GM12878 (cell line): ENCODE results near the gene KHNYN. TPM values are rescaled to one million over a fixed set of nuclear protein-coding genes. Genes with fewer than 3 reads are reported as not detected.

ENCODE experiments used
- ATAC-seq: fragments of 200-7000 bp; cut with Tn5 transposase; 3 replicates; pipeline ENCODE4 v1.9.1; 2020; ENCODE audit warnings: mild to moderate bottlenecking, moderate library complexity
- BruUV-seq: library from RNA; stranded (reverse); fragments of 400-500 nt; replicated peaks from 2 replicates; lab custom pipeline; 2021; lab: Mats Ljungman, UMichigan
- CTCF ChIA-PET: fragments of 300-600 bp; sonication (Branson Sonifier 250); formaldehyde crosslinking; extraction: SDS; loops from one replicate; lab custom pipeline; 2021; ENCODE audit warnings: inconsistent platforms; lab: Yijun Ruan, JAX
- POLR2A ChIA-PET: fragments of 350-600 bp; formaldehyde crosslinking; extraction: SDS; loops from one replicate; lab custom pipeline; 2021; ENCODE audit warnings: inconsistent platforms; lab: Charles Lee
- RAD21 ChIA-PET: fragments of 300-600 bp; sonication (Branson Sonifier 250); formaldehyde crosslinking; loops from one replicate; lab custom pipeline; 2023; ENCODE audit warnings: antibody characterized with exemption; ENCODE audit not compliant: unreplicated experiment; lab: Charles Lee
- SMC1A ChIA-PET: fragments of 300-600 bp; sonication (Branson Sonifier 250); formaldehyde crosslinking; loops from one replicate; lab custom pipeline; 2023; ENCODE audit not compliant: unreplicated experiment, uncharacterized antibody; lab: Charles Lee
- DNase-seq: peaks from one replicate; pipeline ENCODE4 v3.0.0-alpha.2; 2011; ENCODE audit warnings: low read depth, low spot score
- FAIRE-seq: peaks from 3 replicates; lab custom pipeline; 2011; peaks lifted over from hg19 to GRCh38; lab: Jason Lieb, UNC
- H2AFZ ChIP-seq: 2 replicates; pipeline ENCODE4 v1.6.0; 2011; ENCODE audit warnings: low read depth, low read length, control low read depth; ENCODE audit not compliant: control insufficient read depth
- H3K27ac ChIP-seq: 2 replicates; pipeline ENCODE4 v1.5.1; 2011; ENCODE audit warnings: control low read depth; ENCODE audit not compliant: control insufficient read depth, insufficient read depth
- H3K27me3 ChIP-seq, 2 experiments: replicated peaks in 1 of 2; 2 replicates each; pipeline versions ENCODE4 v1.6.0 to v1.6.1; 2011; ENCODE audit warnings: low read length in 1 of 2; ENCODE audit not compliant: control insufficient read depth in 2 of 2, insufficient read depth in 2 of 2
- H3K36me3 ChIP-seq, 2 experiments: 2 replicates each; pipeline ENCODE4 v1.5.1; 2011; ENCODE audit warnings: low read length in 1 of 2; ENCODE audit not compliant: control insufficient read depth in 2 of 2, insufficient read depth in 2 of 2
- H3K4me1 ChIP-seq: 2 replicates; pipeline ENCODE4 v1.6.1; 2011; ENCODE audit warnings: mild to moderate bottlenecking, low read length, moderate library complexity, mixed read lengths; ENCODE audit not compliant: control insufficient read depth, insufficient read depth
- H3K4me2 ChIP-seq: 2 replicates; pipeline ENCODE4 v1.6.0; 2011; ENCODE audit warnings: control low read depth; ENCODE audit not compliant: control insufficient read depth, insufficient read depth
- H3K4me3 ChIP-seq: fragments of 200-600 bp; sonication (generic); 2 replicates; pipeline ENCODE4 v1.5.1; 2016
- H3K79me2 ChIP-seq: 2 replicates; pipeline ENCODE4 v1.6.0; 2011; ENCODE audit warnings: low read length; ENCODE audit not compliant: control insufficient read depth, insufficient read depth
- H3K9ac ChIP-seq: 2 replicates; pipeline ENCODE4 v1.8.0; 2011; ENCODE audit warnings: low read length, control low read depth, mixed read lengths; ENCODE audit not compliant: control insufficient read depth, insufficient read depth
- H3K9me3 ChIP-seq: replicated peaks from 3 replicates; pipeline ENCODE4 v1.5.1; 2011; ENCODE audit warnings: mild to moderate bottlenecking, low read length; ENCODE audit not compliant: control insufficient read depth, insufficient read depth
- H4K20me1 ChIP-seq: 2 replicates; pipeline ENCODE4 v1.6.0; 2011; ENCODE audit not compliant: control insufficient read depth, insufficient read depth
- BCL3 ChIP-seq: IDR thresholded peaks from 2 replicates; pipeline ENCODE4 v1.6.1; 2011; ENCODE audit warnings: borderline replicate concordance, low read depth, mild to moderate bottlenecking, moderate library complexity, low read length; ENCODE audit not compliant: insufficient read depth, poor library complexity, severe bottlenecking
- BCLAF1 ChIP-seq: fragments of 450-650 bp; IDR thresholded peaks from 2 replicates; pipeline ENCODE4 v1.6.1; 2017; ENCODE audit warnings: antibody characterized with exemption, mild to moderate bottlenecking, moderate library complexity
- BMI1 ChIP-seq: fragments of 450-650 bp; IDR thresholded peaks from 2 replicates; pipeline ENCODE4 v1.6.1; 2016; ENCODE audit warnings: mild to moderate bottlenecking, moderate library complexity, borderline replicate concordance
- CHD2 ChIP-seq: IDR thresholded peaks from 2 replicates; pipeline ENCODE4 v1.6.1; 2011; ENCODE audit warnings: low read depth, low read length, improper control_type of control experiment, borderline replicate concordance
- CREM ChIP-seq: IDR thresholded peaks from 2 replicates; pipeline ENCODE4 v1.6.1; 2014; ENCODE audit warnings: antibody characterized with exemption, low read depth
- FOXK2 ChIP-seq: fragments of 450-650 bp; IDR thresholded peaks from 2 replicates; pipeline ENCODE4 v1.6.1; 2017; ENCODE audit warnings: mild to moderate bottlenecking, moderate library complexity
- HDGF ChIP-seq: fragments of 450-650 bp; IDR thresholded peaks from 2 replicates; pipeline ENCODE4 v1.6.1; 2016; ENCODE audit warnings: antibody characterized with exemption
- IKZF1 ChIP-seq: fragments of 450-650 bp; conservative IDR thresholded peaks from 2 replicates; pipeline ENCODE4 v1.6.1; 2017; ENCODE audit warnings: antibody characterized with exemption, mild to moderate bottlenecking
- IKZF2 ChIP-seq, 2 experiments: fragments of 450-650 bp; IDR thresholded peaks; 2 replicates each; pipeline ENCODE4 v1.6.1; 2017; ENCODE audit warnings: mild to moderate bottlenecking in 2 of 2, moderate library complexity in 2 of 2
- KAT2A ChIP-seq: conservative IDR thresholded peaks from 2 replicates; pipeline ENCODE4 v1.6.1; 2011; ENCODE audit warnings: low read depth, low read length; ENCODE audit not compliant: control insufficient read depth
- MLLT1 ChIP-seq: fragments of 450-650 bp; IDR thresholded peaks from 2 replicates; pipeline ENCODE4 v1.6.1; 2016; ENCODE audit warnings: mild to moderate bottlenecking
- MTA2 ChIP-seq: fragments of 450-650 bp; IDR thresholded peaks from 2 replicates; pipeline ENCODE4 v1.6.1; 2016; ENCODE audit warnings: low read depth, mild to moderate bottlenecking, moderate library complexity
- NBN ChIP-seq: fragments of 450-650 bp; IDR thresholded peaks from 2 replicates; pipeline ENCODE4 v1.6.1; 2016
- RELA ChIP-seq: fragments of 450-650 bp; IDR thresholded peaks from 2 replicates; pipeline ENCODE4 v1.8.0; 2014; ENCODE audit warnings: borderline replicate concordance; ENCODE audit not compliant: partially characterized antibody
- STAT3 ChIP-seq: IDR thresholded peaks from 2 replicates; pipeline ENCODE4 v1.6.1; 2011; ENCODE audit warnings: low read depth, low read length, improper control_type of control experiment
- TCF7 ChIP-seq: IDR thresholded peaks from 2 replicates; pipeline ENCODE4 v1.6.1; 2014; ENCODE audit warnings: antibody characterized with exemption, borderline replicate concordance
- WGBS: methylation state at CpG from one replicate; pipeline ENCODE4 v1.1.6; 2016; ENCODE audit warnings: low lambda C conversion rate; ENCODE audit not compliant: insufficient replicate concordance, insufficient coverage; ENCODE audit errors: missing lambda C conversion rate; 5-methylcytosine and 5-hydroxymethylcytosine counted together
- in situ Hi-C: fragments of 300-500 bp; cut with MboI; formaldehyde crosslinking; loops from 9 replicates; pipeline ENCODE4 v1.14.3; 2018; ENCODE audit warnings: mixed read lengths
- intact Hi-C: fragments of 100-400 bp; cut with micrococcal nuclease; formaldehyde crosslinking; loops from one replicate; pipeline ENCODE4 v1.14.2; 2022; ENCODE audit not compliant: unreplicated experiment
- polyA plus RNA-seq, 11 experiments: library from polyadenylated mRNA; depleted of rRNA in 4 of 11; unstranded in 6 of 11; stranded (reverse) in 5 of 11; fragments of >200 nt; fragmentation: Nextera tagmentation in 4 of 11; fragmentation: Illumina TruSeq in 1 of 11; extraction: Ambion mirVana in 4 of 11; extraction: Trizol in 1 of 11; gene quantifications; 1 replicate in 1 of 11; 2 replicates in 10 of 11; pipeline versions ENCODE4 v1.2.1 to v1.2.3, GENCODE V29; 2011 to 2016; ENCODE audit warnings: inconsistent platforms in 2 of 11, missing spikeins in 2 of 11, low read depth in 1 of 11
- total RNA-seq, 4 experiments: library from RNA; depleted of rRNA in 3 of 4; stranded (reverse); fragments of >200 nt in 3 of 4; fragmentation: Illumina TruSeq in 1 of 4; extraction: Trizol in 1 of 4; gene quantifications; 2 replicates each; pipeline versions ENCODE4 v1.2.1 to v1.2.3, GENCODE V29; 2013 to 2021

KHNYN gene
- total and polyA plus RNA-seq, 10 of the 15 experiments (the other 5 are each of a cell fraction or from before 2014, with no cell fraction given), result 1.4 to 34.7 (median 21.5) TPM

GRCh38 chr14:24430682-24431568 lies 1.2 kb downstream of the KHNYN start:
- DNase-seq, result no peak
- TF ChIP-seq CREM, result no peak
- no peak for TF ChIP-seq TCF7
- 0 out of 2 replicates have a peak, but pooled peaks have one; percentile 62 for TF ChIP-seq HDGF
- no peak for TF ChIP-seq BCLAF1
- peak; percentile 17 for TF ChIP-seq RELA
- TF ChIP-seq FOXK2, result no peak
- TF ChIP-seq NBN, result peak; percentile 58; the same call in 1 of the 2 replicates
- peak in 1 of 2 experiments; percentile 34; a peak in 1 of 4 replicates for TF ChIP-seq IKZF2 (IDR thresholded peaks at IDR 0.05)
- no peak for TF ChIP-seq STAT3
- TF ChIP-seq MTA2, result no peak
- TF ChIP-seq IKZF1, result no peak; the same call in 1 of the 2 replicates
- TF ChIP-seq BCL3, result no peak
- TF ChIP-seq KAT2A, result no peak
- TF ChIP-seq CHD2, result no peak
- peak; percentile 69; the same call in 1 of the 2 replicates for TF ChIP-seq MLLT1
- TF ChIP-seq BMI1, result no peak

More at GRCh38 chr14:24430682-24431568, 1.2 kb downstream of the KHNYN start:
- Histone ChIP-seq H3K79me2 (peaks cover 25% of the 10 kb centered on the region), H2AFZ (no peak overlapping the region), H3K4me3 (peak overlapping the region; percentile 93), H4K20me1 (no peaks in the 10 kb centered on the region), H3K27ac (peak overlapping the region; percentile 92), H3K27me3 (no peaks in the 10 kb centered on the region), H3K9me3 (no peaks in the 10 kb centered on the region), H3K4me1 (peaks cover 8% of the 10 kb centered on the region), H3K36me3 (peaks cover 4 to 9% of the 10 kb centered on the region in 2 experiments), H3K9ac (peak overlapping the region; percentile 80), H3K4me2 (peak overlapping the region; percentile 91)
- FAIRE-seq (peak; percentile 76), ATAC-seq (peak; percentile 78)
- SMC1A ChIA-PET, result interaction anchor here (0.8 to 8.1 kb wide), 33 partner anchors 9 to 188 kb away, joined by 3 to 79 read pairs (median 6); partner anchors contain the start of genes ADCY4, CIDEB, LTB4R and NFATC4
- in situ Hi-C loops, result loop anchor here (5.0 to 10.0 kb wide), 3 partner anchors 64 to 1126 kb away; partner anchors contain the start of genes BCL2L2, NFATC4 and PPP1R3E
- intact Hi-C loops, result loop anchor here (1.0 to 2.0 kb wide), 4 partner anchors 66 to 188 kb away; partner anchors contain the start of gene TINF2
- TSS peak; percentile 86 for BruUV-seq
- POLR2A ChIA-PET, result interaction anchor here (0.7 to 3.4 kb wide), 21 partner anchors 10 to 316 kb away, joined by 3 to 61 read pairs (median 4); partner anchors contain the start of genes ADCY4, DCAF11, DHRS1 and IPO4
- 2% methylated on average over 19 of the region's 19 CpGs for WGBS
- CTCF ChIA-PET, result interaction anchor here (0.6 to 10.8 kb wide), 52 partner anchors 8 to 875 kb away, joined by 3 to 452 read pairs (median 5); partner anchors contain the start of genes ADCY4, CHMP4A, CIDEB and LTB4R
- RAD21 ChIA-PET, result interaction anchor here (0.6 to 4.3 kb wide), 41 partner anchors 8 to 799 kb away, joined by 3 to 141 read pairs (median 5); partner anchors contain the start of genes ADCY4, CIDEB, DCAF11 and IRF9
